B cell (primary cell): ENCODE measurements around the gene RPL27. TPM values are rescaled to one million over a fixed set of nuclear protein-coding genes. Genes with fewer than 3 reads are reported as not detected.
A peak's percentile ranks its signal among the peaks of the same experiment; 100 is the strongest.

Experiments used
- ATAC-seq: fragments of 200-7000 bp; cut with Tn5 transposase; one replicate; pipeline ENCODE4 v1.10.0; 2021; ENCODE audit warnings: low read depth, mild to moderate bottlenecking, moderate number of reproducible peaks, moderate library complexity
- CTCF ChIA-PET: fragments of 350-600 bp; sonication (Branson Sonifier 250); formaldehyde crosslinking; loops from one replicate; lab custom pipeline; 2021; ENCODE audit warnings: antibody characterized with exemption, inconsistent platforms; lab: Charles Lee
- POLR2A ChIA-PET: fragments of 350-600 bp; sonication (Branson Sonifier 250); formaldehyde crosslinking; loops from one replicate; lab custom pipeline; 2021; ENCODE audit warnings: antibody characterized with exemption; lab: Charles Lee
- DNase-seq: peaks from one replicate; pipeline ENCODE4 v3.0.0; 2013
- H2AFZ ChIP-seq: 2 replicates; pipeline ENCODE4 v1.6.1; 2012; ENCODE audit warnings: mild to moderate bottlenecking, low read depth, low read length; ENCODE audit not compliant: insufficient read depth, poor library complexity, severe bottlenecking
- H3K27ac ChIP-seq, 2 donors: 1 replicate in 1 of 2; 2 replicates in 1 of 2; pipeline ENCODE4 v1.5.1; 2012 to 2013; ENCODE audit warnings: low read length in 2 of 2, mild to moderate bottlenecking in 2 of 2, moderate library complexity in 1 of 2
- H3K27me3 ChIP-seq, 4 experiments: fragments of 200-600 bp in 1 of 4; sonication (generic) in 1 of 4; replicated peaks in 1 of 4; 1 replicate in 2 of 4; 2 replicates in 2 of 4; pipeline versions ENCODE4 v1.6.1 to v1.7.0; 2013 to 2016; ENCODE audit warnings: low read length in 3 of 4, mild to moderate bottlenecking in 2 of 4, mixed read lengths in 1 of 4, moderate library complexity in 1 of 4; ENCODE audit not compliant: insufficient read depth in 4 of 4, control insufficient read depth in 3 of 4; ENCODE audit errors: control extremely low read depth in 1 of 4
- H3K36me3 ChIP-seq, 2 experiments: replicated peaks in 1 of 2; 1 replicate in 1 of 2; 2 replicates in 1 of 2; pipeline versions ENCODE4 v1.6.1 to v1.7.1; 2013; ENCODE audit warnings: low read length in 1 of 2; ENCODE audit not compliant: insufficient read depth in 2 of 2, control insufficient read depth in 1 of 2; ENCODE audit errors: control extremely low read depth in 1 of 2, extremely low read depth in 1 of 2
- H3K4me1 ChIP-seq, 2 donors: fragments of 200-600 bp in 1 of 2; sonication (generic) in 1 of 2; 1 replicate in 1 of 2; 2 replicates in 1 of 2; pipeline versions ENCODE4 v1.5.1 to v1.6.1; 2013 to 2017; ENCODE audit warnings: low read length in 2 of 2; ENCODE audit not compliant: control insufficient read depth in 2 of 2, insufficient read depth in 2 of 2
- H3K4me2 ChIP-seq: replicated peaks from 2 replicates; pipeline ENCODE3; 2012; ENCODE audit warnings: mild to moderate bottlenecking, low read depth, low read length; ENCODE audit not compliant: poor library complexity, severe bottlenecking
- H3K4me3 ChIP-seq, 5 experiments: fragments of 200-600 bp in 1 of 5; sonication (generic) in 1 of 5; 1 replicate in 3 of 5; 2 replicates in 2 of 5; pipeline versions ENCODE4 v1.5.1 to v1.7.0; 2011 to 2016; ENCODE audit warnings: low read length in 4 of 5, mild to moderate bottlenecking in 4 of 5, low read depth in 2 of 5, control low read depth in 1 of 5, moderate library complexity in 1 of 5; ENCODE audit not compliant: insufficient read depth in 1 of 5; ENCODE audit errors: control extremely low read depth in 1 of 5, extremely low read depth in 1 of 5
- H3K79me2 ChIP-seq: fragments of 200-600 bp; sonication (generic); one replicate; pipeline ENCODE4 v1.6.0; 2016; ENCODE audit warnings: low read length; ENCODE audit not compliant: control insufficient read depth, insufficient read depth
- H3K9ac ChIP-seq: fragments of 200-600 bp; sonication (generic); 2 replicates; pipeline ENCODE4 v1.6.1; 2017; ENCODE audit warnings: mild to moderate bottlenecking, low read length, moderate library complexity
- H3K9me3 ChIP-seq, 3 donors: one replicate each; pipeline versions ENCODE4 v1.6.1 to v1.7.1; 2013; ENCODE audit warnings: low read length in 2 of 3; ENCODE audit not compliant: control insufficient read depth in 2 of 3, insufficient read depth in 1 of 3; ENCODE audit errors: control extremely low read depth in 1 of 3
- H4K20me1 ChIP-seq: 2 replicates; pipeline ENCODE4 v1.6.0; 2012; ENCODE audit warnings: mild to moderate bottlenecking, low read length; ENCODE audit not compliant: insufficient read depth, control insufficient read depth, poor library complexity, severe bottlenecking
- H3K27ac Mint-ChIP-seq: one replicate; pipeline ENCODE4 v1.8.0; 2021; ENCODE audit warnings: mixed read lengths
- H3K27me3 Mint-ChIP-seq: one replicate; pipeline ENCODE4 v1.8.0; 2021; ENCODE audit warnings: mixed read lengths
- H3K4me1 Mint-ChIP-seq: one replicate; pipeline ENCODE4 v1.8.0; 2021; ENCODE audit warnings: mixed read lengths
- H3K4me3 Mint-ChIP-seq: one replicate; pipeline ENCODE4 v1.8.0; 2021; ENCODE audit warnings: mixed read lengths
- H3K9me3 Mint-ChIP-seq: one replicate; pipeline ENCODE4 v1.8.0; 2022; ENCODE audit warnings: mixed read lengths; ENCODE audit not compliant: insufficient read depth
- CTCF ChIP-seq: fragments of 200-600 bp; IDR thresholded peaks from one replicate; pipeline ENCODE4 v1.8.0; 2022; ENCODE audit warnings: antibody characterized with exemption, mild to moderate bottlenecking
- EZH2 ChIP-seq: IDR thresholded peaks from 2 replicates; pipeline ENCODE4 v1.6.1; 2012; ENCODE audit warnings: borderline replicate concordance, low read depth, mild to moderate bottlenecking, moderate library complexity, low read length; ENCODE audit not compliant: insufficient read depth, poor library complexity, severe bottlenecking
- WGBS: methylation state at CpG from one replicate; pipeline ENCODE4 v1.1.5; 2013; ENCODE audit warnings: missing lambda C conversion rate; ENCODE audit not compliant: insufficient coverage; 5-methylcytosine and 5-hydroxymethylcytosine counted together
- intact Hi-C: fragments of 100-400 bp; cut with micrococcal nuclease; formaldehyde crosslinking; loops from one replicate; pipeline ENCODE4 v1.10.0; 2022
- polyA plus RNA-seq: library from polyadenylated mRNA; depleted of rRNA; stranded (reverse); fragments of >200 nt; gene quantifications from 2 replicates; pipeline ENCODE4 v1.2.3, GENCODE V29; 2012
- total RNA-seq, 2 donors: library from RNA; stranded (reverse); fragments of 120-200 nt in 1 of 2; gene quantifications; 1 replicate in 1 of 2; 2 replicates in 1 of 2; pipeline versions ENCODE4 v1.2.3 to v1.2.4, GENCODE V29; 2013 to 2022

RPL27 gene
- total and polyA plus RNA-seq, 2 donors (not counting 1 experiment from before 2014, with no cell fraction given), result 1,087 to 3,493 TPM

GRCh38 chr17:43020030-43020621 is 21.9 kb downstream of the RPL27 start:
- Histone ChIP-seq H3K27me3 (no peaks in the 10 kb centered on the region), H4K20me1 (no peaks in the 10 kb centered on the region), H3K36me3 (no peaks in the 10 kb centered on the region), H3K4me3 (no peak overlapping the region), H3K9ac (no peak overlapping the region), H2AFZ (no peak overlapping the region), H3K4me2 (no peak overlapping the region), H3K27ac (no peak overlapping the region), H3K79me2 (no peaks in the 10 kb centered on the region), H3K4me1 (peaks cover 9 to 27% of the 10 kb centered on the region in 2 donors), H3K9me3 (no peaks in the 10 kb centered on the region)
- H3K4me1 Mint-ChIP-seq, result peaks cover 32% of the 10 kb centered on the region
- no peaks in the 10 kb centered on the region for H3K9me3 Mint-ChIP-seq
- ChIA-PET POLR2A (no interaction called here), CTCF (interaction anchor here (1.1 to 1.5 kb wide), 2 partner anchors 14 to 23 kb away, joined by 3 to 5 read pairs; partner anchors contain the start of gene IFI35)
- H3K27ac Mint-ChIP-seq, result peak overlapping the region; percentile 34
- no peaks in the 10 kb centered on the region for H3K27me3 Mint-ChIP-seq
- no peak for TF ChIP-seq CTCF
- TF ChIP-seq EZH2, result no peak
- DNase-seq (no peak), ATAC-seq (no peak)
- intact Hi-C loops, result no loop called here
- 85% methylated on average over 2 of the region's 6 CpGs for WGBS
- peak overlapping the region; percentile 44 for H3K4me3 Mint-ChIP-seq
